Measurements from ENCODE around the gene AHNAK2.

AHNAK2 gene

DNA sequence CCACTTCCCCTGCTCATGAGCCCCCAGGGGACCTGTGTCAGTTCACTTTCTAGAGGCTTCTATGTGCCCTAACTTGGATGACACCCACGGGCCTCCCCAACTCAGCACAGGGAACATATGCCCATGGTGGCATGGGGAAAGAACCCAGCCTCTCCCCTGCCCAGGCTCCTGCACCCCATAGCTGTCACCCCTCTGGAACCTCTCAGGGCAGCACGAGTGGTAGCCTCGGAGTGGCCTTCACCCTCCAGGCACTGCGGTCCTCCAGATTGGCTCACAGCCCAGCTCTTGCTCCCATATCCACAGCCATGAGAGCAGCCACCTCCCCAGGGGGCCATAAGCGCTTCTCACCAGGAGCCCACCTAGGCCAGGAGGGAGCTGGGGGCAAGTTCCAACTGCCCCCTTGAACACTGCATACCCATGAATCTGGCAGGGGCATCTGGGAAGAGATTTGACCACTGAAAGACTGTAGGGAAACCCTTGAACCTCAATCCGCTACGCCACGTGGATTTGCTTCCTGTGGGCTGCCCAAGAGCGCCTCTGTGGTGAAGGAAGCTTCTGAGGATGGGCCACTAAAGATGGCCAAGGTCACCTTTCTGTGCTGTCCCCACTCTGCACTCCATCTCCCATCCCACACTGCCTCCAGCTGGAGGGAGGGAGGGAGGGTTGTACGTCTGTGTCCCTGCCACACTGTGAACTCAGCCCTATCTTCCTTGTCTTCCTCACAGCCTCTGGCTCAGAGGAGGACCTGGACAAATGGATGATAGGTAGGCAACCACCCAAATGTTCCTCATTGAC, 41.6 kb downstream of the AHNAK2 start:
- DNase-seq, result no peak

DNA sequence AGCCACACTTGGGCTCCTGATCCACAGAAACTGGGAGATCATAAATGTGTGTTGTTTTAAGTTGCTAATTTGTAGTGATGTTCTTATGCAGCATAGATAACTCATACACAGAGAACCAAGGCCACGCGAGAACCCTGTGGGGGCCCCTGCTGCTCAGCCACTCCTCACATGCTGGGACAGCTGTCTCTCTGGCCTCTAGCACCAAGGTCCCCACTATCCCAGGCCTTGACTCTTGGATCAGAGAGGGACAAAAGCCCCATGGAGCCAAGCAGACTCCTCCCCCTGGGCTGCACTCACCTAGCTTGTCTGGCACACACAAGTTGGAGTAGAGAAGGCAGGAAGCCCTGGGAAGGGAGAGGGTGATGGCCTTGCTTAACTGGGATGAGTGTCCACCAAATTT, 42.2 kb downstream of the AHNAK2 start:
- no peak for DNase-seq

DNA sequence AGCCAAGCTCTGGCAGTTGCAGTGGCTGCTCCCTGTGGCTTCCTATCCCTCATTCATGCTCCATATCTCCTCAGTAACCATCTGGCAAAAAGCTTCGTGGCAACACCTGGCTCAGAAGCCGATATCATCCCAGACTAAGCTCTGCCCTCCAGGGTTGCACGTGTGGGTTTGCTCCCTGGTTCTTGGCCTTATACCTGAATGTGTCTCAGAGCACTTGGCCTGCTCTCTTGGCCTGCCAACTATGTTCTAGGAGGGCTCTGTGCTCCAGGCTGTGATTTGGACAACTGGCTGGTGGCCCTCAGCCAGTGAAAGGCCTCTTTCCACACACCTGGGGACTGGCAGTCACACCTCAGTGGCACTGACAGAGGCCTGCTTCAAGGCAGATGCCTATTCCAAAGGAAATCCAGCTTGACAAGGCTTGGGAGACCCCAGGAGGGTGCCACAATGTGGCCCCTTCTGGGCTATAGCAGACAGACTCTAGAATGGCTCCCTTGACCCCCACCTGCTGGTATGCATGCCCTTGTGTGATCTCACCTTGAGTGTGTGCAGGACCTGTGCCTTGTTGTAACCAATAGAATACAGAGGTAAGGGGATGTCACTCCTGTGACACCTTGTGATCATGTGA, 43.0 kb downstream of the AHNAK2 start:
- DNase-seq, result no peak

DNA sequence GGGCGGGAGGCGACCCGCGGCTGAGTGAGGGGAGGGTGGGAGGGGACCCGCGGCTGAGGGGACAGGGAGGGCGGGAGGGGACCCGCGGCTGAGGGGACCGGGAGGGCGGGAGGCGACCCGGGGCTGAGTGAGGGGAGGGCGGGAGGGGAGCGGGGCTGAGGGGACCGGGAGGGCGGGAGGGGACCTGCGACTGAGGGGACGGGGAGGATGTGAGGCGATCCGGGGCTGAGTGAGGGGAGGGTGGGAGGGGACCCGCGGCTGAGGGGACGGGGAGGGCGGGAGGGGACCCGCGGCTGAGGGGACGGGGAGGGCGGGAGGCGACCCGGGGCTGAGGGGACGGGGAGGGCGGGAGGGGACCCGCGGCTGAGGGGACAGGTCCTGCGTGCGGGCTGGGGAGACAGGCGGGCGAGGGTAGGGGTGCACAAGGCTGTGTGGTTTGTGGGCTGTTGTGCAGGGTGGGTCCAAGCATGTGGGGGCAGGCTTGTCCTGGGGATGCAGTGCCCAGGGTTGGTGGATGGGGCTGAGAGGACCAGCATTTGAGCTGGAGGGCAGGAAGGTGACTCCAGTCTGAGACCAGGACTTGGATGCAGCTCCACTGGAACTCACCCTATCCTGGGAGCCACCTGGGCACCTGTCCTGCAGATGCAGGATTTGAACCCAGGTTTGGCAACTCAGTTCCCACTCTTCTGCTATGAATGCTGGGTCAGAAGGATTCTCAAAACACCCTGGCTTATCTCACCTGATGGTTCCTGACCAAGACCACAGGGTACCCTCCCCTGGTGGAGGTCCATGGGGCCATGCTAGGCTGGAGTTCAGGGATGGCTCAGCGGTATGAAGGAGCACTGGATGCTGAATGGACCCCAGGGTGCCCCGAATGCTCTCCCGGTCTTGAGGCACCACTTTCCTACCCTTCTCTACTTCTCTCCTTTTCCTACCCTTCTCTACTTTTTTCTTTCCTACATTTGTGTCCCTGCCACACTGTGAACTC, 44.1 kb downstream of the AHNAK2 start:
- DNase-seq, result no peak

DNA sequence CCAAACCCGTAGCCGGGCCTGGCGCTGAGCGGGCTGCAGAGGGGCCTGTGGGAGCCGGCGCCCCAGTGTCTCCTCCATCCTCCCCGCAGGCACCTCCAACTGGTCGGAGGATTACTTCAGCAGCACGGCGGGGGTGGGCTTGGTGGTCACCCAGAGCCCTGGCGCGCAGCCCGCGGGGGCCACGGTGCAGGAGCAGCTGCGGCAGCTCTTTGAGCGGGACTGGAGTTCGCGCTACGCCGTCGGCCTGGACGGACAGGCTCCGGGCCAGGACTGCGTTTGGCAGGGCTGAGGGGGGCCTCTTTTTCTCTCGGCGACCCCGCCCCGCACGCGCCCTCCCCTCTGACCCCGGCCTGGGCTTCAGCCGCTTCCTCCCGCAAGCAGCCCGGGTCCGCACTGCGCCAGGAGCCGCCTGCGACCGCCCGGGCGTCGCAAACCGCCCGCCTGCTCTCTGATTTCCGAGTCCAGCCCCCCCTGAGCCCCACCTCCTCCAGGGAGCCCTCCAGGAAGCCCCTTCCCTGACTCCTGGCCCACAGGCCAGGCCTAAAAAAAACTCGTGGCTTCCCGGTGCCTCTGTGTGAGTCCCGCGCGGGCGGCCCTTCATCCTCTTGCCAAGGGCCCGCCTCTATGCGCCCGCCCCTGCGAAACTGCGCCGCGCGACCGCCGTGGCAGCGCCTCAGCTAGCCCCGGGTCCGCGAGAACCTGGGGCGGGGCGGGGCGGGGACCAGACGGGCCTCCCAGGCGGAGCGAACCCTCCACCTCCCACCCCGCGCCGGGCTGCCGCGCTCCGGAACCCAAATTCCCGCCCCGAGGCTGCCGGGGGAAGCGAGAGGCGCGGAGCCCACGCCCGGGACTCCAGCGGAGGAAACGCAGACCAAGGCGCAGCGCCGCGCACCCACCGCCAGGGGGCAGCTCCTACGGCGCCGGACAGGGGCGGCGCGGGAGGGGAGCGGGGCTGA, 45.2 kb downstream of the AHNAK2 start:
- peak; percentile 87 for DNase-seq

DNA sequence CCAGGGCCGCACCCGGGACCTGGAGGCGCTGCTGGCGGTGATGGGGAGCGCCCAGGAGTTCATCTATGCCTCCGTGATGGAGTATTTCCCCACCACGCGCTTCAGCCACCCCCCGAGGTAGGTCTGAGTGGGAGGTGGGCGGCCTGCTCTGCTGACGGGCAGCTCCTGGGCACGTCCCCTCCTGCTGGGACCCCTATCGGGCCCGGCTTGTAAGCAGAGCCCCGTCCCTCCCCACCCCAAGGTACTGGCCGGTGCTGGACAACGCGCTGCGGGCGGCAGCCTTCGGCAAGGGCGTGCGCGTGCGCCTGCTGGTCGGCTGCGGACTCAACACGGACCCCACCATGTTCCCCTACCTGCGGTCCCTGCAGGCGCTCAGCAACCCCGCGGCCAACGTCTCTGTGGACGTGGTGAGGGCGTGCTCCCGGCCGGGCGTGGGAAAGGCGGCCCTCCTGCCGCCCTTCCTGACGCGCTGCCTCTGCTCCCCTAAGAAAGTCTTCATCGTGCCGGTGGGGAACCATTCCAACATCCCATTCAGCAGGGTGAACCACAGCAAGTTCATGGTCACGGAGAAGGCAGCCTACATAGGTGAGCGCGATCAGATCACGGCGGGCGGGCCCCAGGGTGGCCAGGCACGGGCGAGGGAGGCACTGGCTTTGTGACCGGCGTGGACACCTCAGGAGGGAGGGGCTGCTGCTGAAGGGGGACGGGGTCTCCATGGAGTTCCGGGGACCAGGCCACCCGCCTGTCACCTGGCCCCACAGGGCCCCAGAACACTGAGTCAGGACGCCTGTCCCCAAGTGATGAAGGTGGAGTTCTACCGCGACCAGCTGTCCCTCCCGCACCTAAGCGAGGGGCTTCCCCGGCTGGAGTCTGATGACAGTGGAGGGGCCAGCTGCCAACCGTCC, 46.2 kb downstream of the AHNAK2 start:
- DNase-seq, result no peak

DNA sequence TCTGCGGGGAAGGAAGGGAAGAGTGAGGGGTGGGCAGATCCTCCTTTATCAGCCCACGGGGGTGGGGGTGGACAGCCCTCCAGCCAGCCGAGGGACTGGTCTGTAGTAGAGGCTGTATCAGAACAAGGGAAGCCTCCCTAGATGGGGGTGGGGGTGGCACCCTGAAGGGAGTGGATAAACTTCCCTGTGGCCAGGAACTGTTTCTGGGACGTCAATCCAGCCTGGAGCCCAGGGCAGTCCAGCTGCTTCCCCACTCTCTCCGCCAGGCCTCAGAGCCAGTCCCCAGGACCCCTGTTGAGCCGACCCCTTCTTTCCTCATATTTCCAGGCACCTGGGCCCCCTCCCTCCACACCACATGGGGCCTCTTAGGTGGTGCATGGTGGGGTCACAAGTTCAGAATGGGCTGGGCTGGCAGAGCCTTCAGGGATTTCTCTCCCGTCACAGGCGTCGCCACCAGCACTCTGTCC, 46.8 kb downstream of the AHNAK2 start:
- DNase-seq, result no peak

DNA sequence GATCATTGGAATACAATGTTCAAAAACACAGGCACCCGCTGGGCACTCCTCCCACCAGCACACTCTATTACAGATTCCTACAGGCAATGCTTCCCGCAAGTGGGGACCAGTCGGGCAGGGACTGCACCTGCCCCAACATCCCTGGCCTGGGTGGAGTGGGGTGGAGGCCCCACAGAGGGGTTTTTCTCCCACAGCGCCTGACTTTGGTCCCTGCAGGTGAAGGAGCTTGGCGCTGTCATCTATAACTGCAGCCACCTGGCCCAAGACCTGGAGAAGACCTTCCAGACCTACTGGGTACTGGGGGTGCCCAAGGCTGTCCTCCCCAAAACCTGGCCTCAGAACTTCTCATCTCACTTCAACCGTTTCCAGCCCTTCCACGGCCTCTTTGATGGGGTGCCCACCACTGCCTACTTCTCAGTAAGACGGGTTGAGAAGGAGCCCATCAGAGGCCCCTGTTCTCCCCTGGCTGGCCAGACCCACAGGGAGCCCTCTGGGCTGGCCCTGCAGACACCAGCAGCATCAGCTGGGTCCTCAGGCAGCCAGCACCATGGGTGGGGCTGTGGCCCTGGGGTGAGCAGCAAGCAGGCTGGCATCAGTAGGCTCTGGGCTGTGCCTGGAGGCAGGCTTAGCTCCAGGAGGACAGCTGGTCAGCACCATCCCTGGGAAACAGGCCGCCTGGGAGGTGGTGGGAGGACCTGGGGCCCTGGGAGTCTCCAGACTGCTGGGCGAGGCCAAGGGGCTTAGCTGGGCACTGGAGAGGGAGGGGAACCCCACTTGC, 47.5 kb downstream of the AHNAK2 start:
- DNase-seq, result no peak

DNA sequence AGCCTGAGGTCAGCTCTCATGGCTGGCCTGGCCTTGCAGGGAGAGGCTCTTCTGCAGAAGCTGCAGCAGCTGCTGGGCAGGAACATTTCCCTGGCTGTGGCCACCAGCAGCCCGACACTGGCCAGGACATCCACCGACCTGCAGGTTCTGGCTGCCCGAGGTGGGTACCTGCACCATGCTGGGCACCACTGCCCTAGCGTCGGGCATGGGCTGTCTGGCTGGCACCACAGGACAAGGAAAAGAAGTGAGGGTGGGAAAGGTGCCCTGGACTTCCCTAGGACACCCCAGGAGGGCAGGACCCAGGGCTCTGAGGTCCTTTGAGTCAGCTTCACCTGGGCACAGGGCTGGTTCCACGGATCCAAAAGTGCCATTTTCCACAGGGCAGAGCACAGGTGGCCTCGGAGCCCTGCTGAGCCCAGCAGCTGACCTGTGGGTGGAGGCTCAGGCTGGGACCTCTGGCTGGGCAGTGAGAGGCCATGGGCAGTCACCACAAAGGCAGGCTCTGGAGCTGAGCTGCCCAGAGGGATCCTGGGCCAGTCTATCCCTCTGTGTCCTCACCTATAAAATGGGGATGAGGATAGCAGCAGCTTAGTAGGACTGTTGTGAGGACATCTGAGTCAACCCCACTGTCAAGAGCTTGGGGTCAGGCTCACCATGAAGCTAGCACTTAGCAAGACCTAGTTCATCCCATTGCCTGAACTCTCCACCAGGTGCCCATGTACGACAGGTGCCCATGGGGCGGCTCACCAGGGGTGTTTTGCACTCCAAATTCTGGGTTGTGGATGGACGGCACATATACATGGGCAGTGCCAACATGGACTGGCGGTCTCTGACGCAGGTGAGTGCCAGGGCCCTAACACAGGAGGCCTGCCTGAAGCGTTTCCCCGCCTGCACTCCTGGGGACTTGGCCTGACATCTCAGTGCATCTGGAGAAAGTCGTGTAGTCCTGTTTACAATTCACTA, 48.6 kb downstream of the AHNAK2 start:
- no peak for DNase-seq

DNA sequence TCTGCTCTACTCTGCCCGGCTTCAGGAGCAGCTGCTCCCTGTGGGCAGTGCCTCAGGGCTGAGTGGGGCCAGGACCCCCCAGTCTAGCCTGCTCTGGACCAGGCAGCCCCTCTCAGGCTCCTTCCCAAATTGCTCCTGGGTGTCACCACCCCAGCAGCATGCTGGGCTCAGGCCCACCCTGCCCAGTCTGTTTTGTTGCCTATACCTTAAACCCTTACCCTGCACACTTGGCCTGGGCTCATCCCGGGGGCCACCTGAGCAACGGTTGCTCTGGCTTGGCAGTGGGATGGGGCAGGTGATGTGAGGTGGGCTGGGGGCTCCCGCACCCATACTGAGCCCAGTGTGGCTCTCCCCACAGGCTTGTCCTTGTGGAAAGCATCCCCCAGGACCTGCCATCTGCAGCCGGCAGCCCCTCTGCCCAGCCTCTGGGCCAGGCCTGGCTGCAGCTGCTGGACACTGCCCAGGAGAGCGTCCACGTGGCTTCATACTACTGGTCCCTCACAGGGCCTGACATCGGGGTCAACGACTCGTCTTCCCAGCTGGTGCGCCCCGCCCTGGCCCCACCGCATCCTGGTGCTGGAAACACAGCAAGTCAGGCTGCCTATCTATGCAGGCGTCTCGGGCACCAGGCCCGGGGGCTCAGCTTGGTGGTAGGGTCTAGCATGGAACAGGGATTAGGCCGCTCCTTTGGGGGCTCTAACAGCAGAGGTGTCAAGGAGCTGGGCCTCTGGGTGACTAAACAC, 49.6 kb downstream of the AHNAK2 start:
- DNase-seq, result no peak

DNA sequence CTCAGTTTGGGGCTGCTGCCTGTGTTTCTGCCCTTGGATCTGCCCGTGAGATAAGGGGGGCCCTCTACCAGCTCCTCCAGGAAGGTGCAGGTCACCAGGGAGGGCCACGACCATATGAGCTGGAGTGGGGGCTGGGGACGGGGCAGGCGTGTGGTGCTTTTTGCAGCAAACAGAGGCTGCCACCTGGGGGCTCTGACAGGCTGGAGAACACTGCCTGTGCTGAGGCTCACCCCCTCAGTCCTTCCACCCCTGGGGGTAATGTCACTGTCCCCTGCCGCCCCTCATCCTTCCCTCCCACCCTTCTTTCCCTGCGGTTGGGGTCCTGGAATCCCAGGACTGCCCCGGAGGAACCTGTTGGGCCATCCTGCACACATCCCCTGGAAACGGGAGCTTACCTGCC, 50.3 kb downstream of the AHNAK2 start:
- DNase-seq, result no peak

DNA sequence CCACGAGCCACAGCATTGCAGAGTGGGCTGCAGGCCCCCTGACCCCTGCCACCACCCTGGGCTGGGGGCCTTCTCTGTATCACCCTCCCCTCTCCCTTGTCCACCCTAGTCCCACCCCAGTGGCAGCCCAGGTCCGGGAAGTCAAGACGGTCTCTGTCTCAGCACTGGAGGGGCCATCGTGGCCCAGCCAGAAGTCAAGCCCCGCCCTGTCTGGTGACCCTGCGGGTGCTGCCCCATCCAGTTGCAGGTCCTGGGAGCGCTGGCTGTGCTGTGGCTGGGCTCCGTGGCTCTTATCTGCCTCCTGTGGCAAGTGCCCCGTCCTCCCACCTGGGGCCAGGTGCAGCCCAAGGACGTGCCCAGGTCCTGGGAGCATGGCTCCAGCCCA, 50.8 kb downstream of the AHNAK2 start:
- DNase-seq, result no peak

DNA sequence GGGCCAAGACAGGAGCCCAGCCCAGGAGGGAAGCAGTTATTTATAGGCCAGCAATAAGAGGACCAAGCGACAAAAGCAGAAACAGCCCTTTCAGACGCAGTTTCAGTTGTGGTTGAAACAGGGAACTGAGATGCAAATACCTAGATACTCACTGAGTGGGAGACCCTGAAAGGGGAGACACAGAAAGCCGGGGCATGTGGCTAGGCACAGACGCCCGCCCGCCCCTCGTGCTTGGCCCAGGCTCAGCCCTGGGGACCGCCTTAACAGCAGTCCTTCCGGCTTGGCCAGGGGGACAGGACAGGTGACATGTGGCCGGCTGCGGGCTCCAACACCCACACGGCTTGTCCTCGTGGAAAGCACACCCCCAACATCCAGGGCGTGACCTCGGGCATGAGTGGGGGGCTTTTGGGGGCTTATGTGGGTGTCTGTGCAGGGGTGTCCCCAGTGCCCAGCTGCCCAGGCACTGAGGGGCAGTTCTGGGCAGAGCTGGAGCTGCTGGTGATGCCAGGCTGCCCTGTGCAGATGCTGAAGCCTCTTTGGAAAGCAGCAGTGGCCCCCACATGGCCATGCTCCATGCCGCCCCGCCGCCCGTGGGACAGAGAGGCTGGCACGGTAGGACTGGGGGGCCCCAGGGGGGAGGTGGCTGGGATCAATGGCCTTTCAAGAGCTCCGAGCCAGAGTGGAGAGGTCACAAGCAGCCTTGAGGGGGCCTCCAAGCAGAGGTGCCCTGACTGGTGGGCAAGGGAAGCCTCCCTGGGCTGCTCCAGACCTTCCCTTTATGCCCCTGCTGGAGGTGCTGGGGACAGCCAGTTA, 51.3 kb downstream of the AHNAK2 start:
- no peak for DNase-seq

DNA sequence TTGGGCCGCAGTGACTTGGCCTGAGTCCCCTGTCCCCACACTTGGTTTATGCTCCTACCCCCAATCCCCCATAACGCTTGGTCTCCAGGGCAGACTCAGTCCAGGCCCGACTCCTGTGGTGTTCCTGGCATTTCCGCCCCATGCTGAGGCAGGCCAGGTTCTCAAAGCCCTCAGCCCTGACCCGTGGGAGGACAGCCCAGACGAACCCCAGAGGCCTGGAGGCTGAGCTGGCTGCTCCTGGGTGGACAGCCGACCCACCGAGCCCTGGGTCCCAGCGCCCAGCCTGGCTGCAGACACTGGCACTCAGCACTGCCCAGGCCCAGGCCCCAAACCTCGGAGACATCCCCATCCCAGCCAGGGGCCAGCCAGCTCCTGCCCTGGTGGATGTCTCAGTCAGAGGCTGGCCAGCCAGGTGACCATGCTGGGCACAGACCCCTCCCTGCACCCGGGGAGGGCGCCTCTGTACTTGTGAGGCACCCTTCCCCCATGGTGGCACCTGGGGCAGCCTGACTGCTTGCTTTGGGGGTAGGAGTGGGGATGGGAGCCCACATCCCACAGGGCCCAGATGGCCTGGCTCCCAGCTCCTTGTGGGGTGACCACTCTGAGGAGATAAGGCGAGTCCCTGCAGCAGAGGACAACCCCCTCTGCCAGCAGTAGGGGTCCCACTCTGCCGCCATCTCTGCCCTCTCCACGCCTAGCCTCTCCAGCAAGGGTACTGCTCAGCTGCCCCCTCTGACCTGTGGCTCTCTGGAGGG, 52.1 kb downstream of the AHNAK2 start:
- no peak for DNase-seq

DNA sequence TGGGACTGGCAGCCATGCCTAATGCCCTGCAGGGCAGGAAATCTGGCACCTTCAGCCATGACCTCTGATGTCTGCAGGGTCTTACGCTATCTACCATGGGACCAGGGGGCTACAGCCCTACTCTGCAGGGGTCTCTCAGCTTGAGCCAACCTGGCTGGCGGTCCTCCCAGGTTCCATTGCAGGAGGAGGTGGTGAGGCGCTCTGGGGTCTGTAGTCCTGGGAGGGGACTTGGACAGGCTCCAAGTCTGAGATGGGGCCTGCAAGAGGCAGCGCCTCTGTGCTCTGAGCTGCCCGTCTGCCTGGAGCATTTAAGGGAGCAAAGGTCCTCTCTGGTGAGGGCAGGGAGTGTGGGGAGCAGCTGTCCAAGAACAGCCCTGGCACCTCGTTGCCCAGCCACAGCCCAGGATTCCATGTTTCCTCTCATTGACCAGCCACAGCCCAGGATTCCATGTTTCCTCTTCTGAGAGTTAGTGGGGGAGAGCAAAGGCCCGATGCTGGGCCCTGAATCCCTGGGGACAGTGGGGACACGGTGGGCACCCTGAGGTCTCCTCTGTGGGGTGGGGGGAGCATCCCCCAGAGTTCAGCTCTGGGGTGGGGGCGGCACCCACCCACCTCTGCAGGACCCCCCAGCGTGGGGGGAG, 52.8 kb downstream of the AHNAK2 start:
- DNase-seq, result no peak

Data from fibroblast of skin of right quadriceps (primary cell).